Subcutaneous abdominal adipose tissue (tissue), 5 donors: ENCODE measurements around the gene SP3.

Source experiments
- H3K27ac ChIP-seq: one replicate; pipeline ENCODE4 v1.7.0; 2013; ENCODE audit warnings: low read depth, mild to moderate bottlenecking, inconsistent platforms, low read length, moderate library complexity
- H3K27me3 ChIP-seq, 5 donors: one replicate each; pipeline ENCODE4 v1.7.0; 2013; ENCODE audit warnings: low read length in 5 of 5, inconsistent platforms in 1 of 5; ENCODE audit not compliant: control insufficient read depth in 5 of 5, insufficient read depth in 4 of 5
- H3K36me3 ChIP-seq, 5 donors: one replicate each; pipeline ENCODE4 v1.7.0; 2013; ENCODE audit warnings: low read length in 5 of 5; ENCODE audit not compliant: control insufficient read depth in 5 of 5, insufficient read depth in 5 of 5
- H3K4me1 ChIP-seq, 5 donors: one replicate each; pipeline ENCODE4 v1.7.0; 2013; ENCODE audit warnings: low read length in 5 of 5, mild to moderate bottlenecking in 3 of 5, moderate library complexity in 1 of 5; ENCODE audit not compliant: control insufficient read depth in 5 of 5, insufficient read depth in 5 of 5
- H3K4me3 ChIP-seq, 5 donors: one replicate each; pipeline ENCODE4 v1.7.0; 2013; ENCODE audit warnings: low read length in 5 of 5, low read depth in 1 of 5
- H3K9ac ChIP-seq, 5 donors: one replicate each; pipeline ENCODE4 v1.7.0; 2013; ENCODE audit warnings: low read length in 5 of 5, mild to moderate bottlenecking in 4 of 5, moderate library complexity in 3 of 5
- H3K9me3 ChIP-seq, 5 donors: one replicate each; pipeline ENCODE4 v1.7.0; 2013; ENCODE audit warnings: low read length in 5 of 5; ENCODE audit not compliant: control insufficient read depth in 5 of 5
- donor health status: healthy.
- donor health status: healthy.
- donor health status: healthy.
- donor health status: healthy.
- donor health status: healthy.

SP3 gene

GRCh38 chr2:173884025-173884802 is 81.0 kb downstream of the SP3 start:
- Histone ChIP-seq H3K9me3 (peaks cover 0 to under 1% (median 0%) of the 10 kb centered on the region in 5 donors), H3K4me3 (no peak overlapping the region), H3K4me1 (peaks cover 0 to 8% (median 3%) of the 10 kb centered on the region in 5 donors), H3K36me3 (no peaks in the 10 kb centered on the region), H3K27me3 (no peaks in the 10 kb centered on the region), H3K9ac (no peak overlapping the region), H3K27ac (no peak overlapping the region)

DNA sequence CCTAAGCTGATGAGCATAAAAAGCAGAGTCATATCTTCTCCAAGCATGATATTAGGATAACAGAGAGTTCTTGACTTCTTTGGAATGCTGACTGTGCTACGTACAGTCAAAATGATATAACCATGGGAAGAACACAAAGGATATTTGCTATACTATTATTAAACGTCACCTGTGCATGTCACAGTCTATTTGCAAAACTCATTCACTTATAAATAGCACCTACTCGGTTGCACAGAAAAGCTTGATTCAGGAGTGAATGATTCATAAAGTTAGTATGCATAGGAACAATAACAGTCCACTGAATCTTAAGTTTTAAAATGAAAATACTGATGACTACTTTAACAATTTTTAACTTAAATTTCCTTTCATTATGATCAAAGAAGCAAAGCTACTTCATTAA is 83.3 kb downstream of the SP3 start:
- H3K4me1 ChIP-seq: peaks cover 0 to 8% (median 3%) of the 10 kb centered on the region in 5 donors
- no peak overlapping the region for H3K9ac ChIP-seq
- no peak overlapping the region for H3K27ac ChIP-seq
- no peaks in the 10 kb centered on the region for H3K27me3 ChIP-seq
- H3K36me3 ChIP-seq: no peaks in the 10 kb centered on the region
- H3K9me3 ChIP-seq: no peaks in the 10 kb centered on the region
- H3K4me3 ChIP-seq: no peak overlapping the region

GRCh38 chr2:173881461-173881860 is 83.7 kb downstream of the SP3 start:
- no peak overlapping the region for H3K4me3 ChIP-seq
- no peaks in the 10 kb centered on the region for H3K36me3 ChIP-seq
- no peak overlapping the region for H3K9ac ChIP-seq

GRCh38 chr2:173880561-173880960 is 84.6 kb downstream of the SP3 start:
- Histone ChIP-seq H3K4me3 (no peak overlapping the region), H3K4me1 (peaks cover 0 to 8% (median 3%) of the 10 kb centered on the region in 5 donors), H3K27ac (no peak overlapping the region), H3K27me3 (no peaks in the 10 kb centered on the region), H3K9me3 (no peaks in the 10 kb centered on the region), H3K9ac (no peak overlapping the region), H3K36me3 (no peaks in the 10 kb centered on the region)

More at GRCh38 chr2:173881461-173881860, 83.7 kb downstream of the SP3 start:
- Histone ChIP-seq H3K9me3 (no peaks in the 10 kb centered on the region), H3K4me1 (peaks cover 0 to 8% (median 3%) of the 10 kb centered on the region in 5 donors), H3K27me3 (no peaks in the 10 kb centered on the region), H3K27ac (no peak overlapping the region)

DNA sequence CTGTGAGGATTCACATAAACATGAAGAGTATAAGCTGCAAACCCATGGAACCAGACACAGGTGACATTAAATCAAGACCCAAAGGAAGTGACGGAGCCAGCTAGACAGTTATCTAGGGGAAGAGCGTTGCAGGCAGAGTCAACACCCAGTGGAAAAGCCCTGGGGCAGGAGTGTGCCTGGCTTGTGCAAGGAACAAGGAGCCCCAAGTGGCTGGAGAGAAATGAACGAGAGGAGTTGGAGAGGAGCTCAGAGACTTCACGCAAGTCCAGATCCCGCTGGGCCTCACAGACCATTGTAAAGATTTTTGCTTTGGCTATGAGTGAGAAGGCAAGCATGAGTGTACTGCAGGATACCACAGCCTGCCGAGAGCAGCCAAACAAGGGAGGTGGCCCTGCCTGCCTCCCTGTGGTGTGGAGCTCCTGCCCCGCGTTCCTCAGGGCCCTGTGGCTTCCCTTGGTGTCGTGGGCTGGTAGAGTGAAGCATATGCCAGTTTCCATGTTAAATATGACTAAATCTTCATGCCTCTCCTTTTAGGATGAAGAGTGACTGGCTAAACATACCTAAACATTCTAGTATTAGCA is 88.2 kb downstream of the SP3 start:
- Histone ChIP-seq H3K27me3 (no peaks in the 10 kb centered on the region), H3K9ac (no peak overlapping the region), H3K27ac (no peak overlapping the region), H3K4me1 (peaks cover 0 to 8% (median 8%) of the 10 kb centered on the region in 5 donors), H3K36me3 (no peaks in the 10 kb centered on the region), H3K9me3 (no peaks in the 10 kb centered on the region), H3K4me3 (no peak overlapping the region)

DNA sequence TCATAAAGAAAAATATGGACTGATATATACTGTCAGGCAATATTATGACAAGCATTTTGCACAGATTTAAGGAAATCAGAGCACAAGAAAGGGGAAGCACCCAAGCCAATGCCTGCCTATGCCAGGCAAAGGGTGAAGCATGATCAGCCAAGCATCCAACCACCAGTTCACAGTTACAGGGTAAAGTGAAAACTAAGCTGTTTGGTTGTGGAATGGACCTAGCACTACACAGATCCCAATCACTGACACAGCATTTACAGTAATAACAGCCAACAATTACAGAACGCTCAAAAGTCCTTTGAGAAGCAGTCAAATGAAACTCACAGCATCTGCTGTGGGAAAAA is 90.3 kb downstream of the SP3 start:
- no peak overlapping the region for H3K4me3 ChIP-seq
- peaks cover 0 to 4% (median 0%) of the 10 kb centered on the region in 5 donors for H3K27me3 ChIP-seq
- H3K27ac ChIP-seq: no peak overlapping the region
- H3K9ac ChIP-seq: no peak overlapping the region
- H3K4me1 ChIP-seq: peaks cover 0 to 8% (median 0%) of the 10 kb centered on the region in 5 donors
- no peaks in the 10 kb centered on the region for H3K9me3 ChIP-seq
- no peaks in the 10 kb centered on the region for H3K36me3 ChIP-seq

GRCh38 chr2:173874003-173874893 is 90.9 kb downstream of the SP3 start:
- no peak overlapping the region for H3K9ac ChIP-seq
- peaks cover 0 to 8% (median 0%) of the 10 kb centered on the region in 5 donors for H3K4me1 ChIP-seq
- no peak overlapping the region for H3K27ac ChIP-seq
- H3K27me3 ChIP-seq: peaks cover 0 to 4% (median 0%) of the 10 kb centered on the region in 5 donors
- no peaks in the 10 kb centered on the region for H3K9me3 ChIP-seq
- no peaks in the 10 kb centered on the region for H3K36me3 ChIP-seq
- no peak overlapping the region for H3K4me3 ChIP-seq

DNA sequence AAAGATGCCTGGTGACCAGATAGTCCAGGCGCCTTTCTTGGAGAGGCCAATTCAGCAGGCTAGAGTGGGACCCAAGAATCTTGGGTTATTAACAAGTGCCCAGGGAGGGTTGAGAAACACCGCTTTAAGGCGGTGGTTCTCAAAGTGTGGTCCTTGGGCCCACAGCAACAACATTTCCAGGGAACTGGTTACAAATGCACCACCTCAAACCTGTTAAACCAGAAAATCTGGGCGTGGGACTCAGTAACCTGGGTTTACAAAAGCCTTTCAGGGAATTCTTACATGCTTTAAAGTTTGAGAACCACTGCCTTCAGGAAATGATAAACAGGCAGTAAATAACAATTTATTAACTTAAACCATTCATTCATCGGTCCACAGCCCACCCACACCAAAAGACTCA is 92.5 kb downstream of the SP3 start:
- Histone ChIP-seq H3K4me1 (peaks cover 0 to 8% (median 0%) of the 10 kb centered on the region in 5 donors), H3K27me3 (peaks cover 0 to 12% (median 0%) of the 10 kb centered on the region in 5 donors), H3K9ac (no peak overlapping the region), H3K36me3 (no peaks in the 10 kb centered on the region), H3K27ac (no peak overlapping the region), H3K4me3 (no peak overlapping the region), H3K9me3 (no peaks in the 10 kb centered on the region)

DNA sequence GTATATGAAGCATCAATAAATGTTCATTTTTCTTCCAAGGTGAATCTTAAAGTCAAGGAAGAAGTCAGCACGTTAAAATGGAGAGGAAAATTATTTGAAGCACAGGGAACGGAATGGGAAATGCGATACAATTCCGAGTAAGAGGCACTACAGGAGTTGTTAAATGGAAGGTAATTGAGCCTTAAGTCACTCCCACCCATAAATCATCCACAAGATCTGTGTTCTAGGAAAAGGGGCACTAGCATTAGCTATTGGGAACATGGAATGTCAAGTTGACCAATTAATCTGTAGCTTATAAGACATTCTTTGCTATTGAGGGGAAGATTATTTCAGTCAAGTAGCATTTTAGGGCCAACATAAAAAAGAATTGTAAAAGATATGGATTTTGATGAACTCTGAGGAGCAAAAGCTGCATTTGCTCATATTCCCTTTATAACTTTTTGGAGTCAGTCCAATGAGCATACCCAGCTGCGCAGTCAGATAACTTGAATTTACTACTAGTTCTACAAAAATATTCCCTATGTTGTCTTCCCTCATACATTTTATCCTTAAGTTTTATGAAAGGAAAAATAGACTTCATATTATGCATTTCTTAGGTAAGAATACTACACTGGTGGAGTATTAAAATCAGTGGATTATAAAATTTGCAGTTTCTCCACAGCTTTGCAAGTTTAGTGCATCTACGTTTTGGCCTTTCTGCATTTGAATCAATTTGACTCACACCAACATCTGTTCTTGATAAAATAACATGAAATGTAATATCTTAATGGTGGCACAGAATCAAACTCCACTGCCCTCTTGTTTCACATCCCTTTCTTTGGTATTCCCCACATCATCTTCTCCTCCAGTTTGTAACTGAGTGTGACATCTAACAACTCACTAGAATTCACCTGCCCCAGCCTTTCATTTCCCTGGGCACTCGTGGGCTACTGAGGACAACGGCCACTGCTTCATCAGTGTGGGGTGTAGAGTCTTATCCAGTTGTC is 95.6 kb downstream of the SP3 start:
- Histone ChIP-seq H3K9me3 (no peaks in the 10 kb centered on the region), H3K27me3 (peaks cover 0 to 20% (median 0%) of the 10 kb centered on the region in 5 donors), H3K27ac (no peak overlapping the region), H3K36me3 (no peaks in the 10 kb centered on the region), H3K9ac (no peak overlapping the region), H3K4me1 (peaks cover 3 to 18% (median 9%) of the 10 kb centered on the region in 5 donors), H3K4me3 (no peak overlapping the region)
